ENCODE data around the gene KCNH2. TPM values are rescaled to one million over a fixed set of nuclear protein-coding genes. Genes with fewer than 3 reads are reported as not detected.

Gene KCNH2
- total RNA-seq, 2 experiments from 2014 or later = 5.8 to 7.5 TPM

DNA sequence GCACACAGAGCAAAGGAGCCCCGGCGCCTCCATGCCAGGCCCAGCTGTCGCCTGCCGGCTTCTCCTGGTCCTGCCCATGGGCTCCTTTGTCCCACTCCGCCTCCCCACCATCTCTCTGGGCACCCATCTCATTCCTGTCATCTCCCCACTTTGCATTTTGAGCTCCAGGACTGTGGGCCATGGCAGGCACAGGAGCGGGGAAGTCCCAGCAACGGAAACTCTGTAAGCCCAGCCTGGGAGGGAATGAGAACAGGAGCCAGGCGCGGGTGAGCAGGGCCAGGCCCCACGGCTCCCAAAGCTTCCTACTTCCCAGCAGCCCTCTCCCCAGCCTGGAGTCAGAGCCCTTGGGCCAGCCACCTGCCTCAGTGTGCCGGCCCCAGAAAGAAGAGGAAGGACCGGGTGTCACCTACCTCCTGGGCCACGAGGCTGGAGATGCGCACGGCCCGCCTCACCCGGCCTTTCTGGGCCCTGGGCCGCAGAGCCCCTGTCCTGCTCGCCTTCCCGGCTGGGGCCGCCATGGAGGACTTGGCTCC, 23.1 kb downstream of the KCNH2 start:
- H3K4me1 ChIP-seq (ENCODE audit: insufficient read depth, low read length, poor library complexity, severe bottlenecking) = peaks cover under 1% of the 10 kb centered on the region
- intact Hi-C loops (cut with micrococcal nuclease; ENCODE audit: unreplicated experiment) = no loop called here
- no peaks in the 10 kb centered on the region for H3K9me2 ChIP-seq (ENCODE audit: insufficient read depth, low read length)
- H3K79me2 ChIP-seq (ENCODE audit: insufficient read depth, low read depth, low read length) = no peaks in the 10 kb centered on the region
- ChIA-PET POLR2A (no interaction called here), CTCF (ENCODE audit: unreplicated experiment) (no interaction called here)
- H3K4me2 ChIP-seq (ENCODE audit: low read length) = no peak overlapping the region
- H3K4me3 ChIP-seq (ENCODE audit: low read depth, low read length, poor library complexity, severe bottlenecking) = no peak overlapping the region
- H2AFZ ChIP-seq (ENCODE audit: low read length) = no peak overlapping the region
- no peak for DNase-seq (ENCODE audit: low spot score)
- no peaks in the 10 kb centered on the region for H3K9me3 ChIP-seq (ENCODE audit: low read length)
- H3K27ac ChIP-seq (ENCODE audit: low read depth, low read length, poor library complexity, severe bottlenecking) = no peak overlapping the region
- no peaks in the 10 kb centered on the region for H4K20me1 ChIP-seq (ENCODE audit: insufficient read depth, low read length)
- TF ChIP-seq EZH2phosphoT487 (IDR thresholded peaks at IDR 0.05; ENCODE audit: borderline replicate concordance, low read depth, low read length) (no peak), CTCF (conservative IDR thresholded peaks at IDR 0.05; ENCODE audit: low read length) (no peak)
- no TSS peak for BruUV-seq (replicated peaks)
- H3K36me3 ChIP-seq (ENCODE audit: insufficient read depth, low read length) = no peaks in the 10 kb centered on the region

DNA sequence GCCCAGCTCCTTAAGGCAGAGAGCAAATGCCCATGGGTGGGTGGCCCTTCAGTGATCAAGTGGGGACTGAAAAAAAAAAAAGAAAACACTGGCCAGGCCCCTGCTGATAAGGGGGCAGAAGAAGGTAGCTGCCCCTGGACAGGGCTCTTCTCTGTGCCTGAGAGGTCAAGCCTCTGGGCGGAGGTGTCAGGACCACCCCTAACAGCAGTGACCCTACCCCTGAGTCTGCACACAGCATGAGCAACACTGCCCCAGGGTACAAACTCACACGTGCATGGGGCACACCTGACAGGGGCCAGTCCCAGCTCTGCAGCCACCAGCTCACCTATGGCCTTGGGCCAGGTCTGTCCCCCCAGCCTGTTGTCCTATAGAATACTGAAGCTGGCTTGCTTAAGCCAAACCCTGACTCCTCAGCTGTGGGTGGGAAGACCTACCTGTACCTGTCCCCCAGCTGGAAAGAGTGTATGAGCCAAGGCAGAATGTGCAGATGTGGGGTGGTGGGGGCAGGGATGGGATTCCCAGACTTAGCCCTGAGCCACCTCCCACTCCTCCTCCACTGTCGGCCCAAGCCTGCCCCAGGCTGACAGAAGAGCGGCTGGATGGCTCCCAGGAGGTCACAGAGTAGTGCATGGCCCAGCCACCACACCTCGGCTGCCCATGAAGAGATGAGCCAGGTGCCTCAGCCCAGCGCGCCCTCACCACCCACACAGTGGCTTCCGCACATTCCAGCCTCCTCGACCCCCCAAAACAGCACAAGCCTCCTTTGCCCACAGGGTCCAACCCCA, 23.7 kb downstream of the KCNH2 start:
- TF ChIP-seq EZH2phosphoT487 (IDR thresholded peaks at IDR 0.05; ENCODE audit: borderline replicate concordance, low read depth, low read length) (no peak), CTCF (conservative IDR thresholded peaks at IDR 0.05; ENCODE audit: low read length) (no peak)
- H3K9me2 ChIP-seq (ENCODE audit: insufficient read depth, low read length) = no peaks in the 10 kb centered on the region
- no peak overlapping the region for H3K27ac ChIP-seq (ENCODE audit: low read depth, low read length, poor library complexity, severe bottlenecking)
- no peaks in the 10 kb centered on the region for H3K36me3 ChIP-seq (ENCODE audit: insufficient read depth, low read length)
- no TSS peak for BruUV-seq (replicated peaks)
- no peak overlapping the region for H3K4me2 ChIP-seq (ENCODE audit: low read length)
- no peaks in the 10 kb centered on the region for H4K20me1 ChIP-seq (ENCODE audit: insufficient read depth, low read length)
- no peaks in the 10 kb centered on the region for H3K79me2 ChIP-seq (ENCODE audit: insufficient read depth, low read depth, low read length)
- H2AFZ ChIP-seq (ENCODE audit: low read length) = no peak overlapping the region
- peaks cover 7% of the 10 kb centered on the region for H3K4me1 ChIP-seq (ENCODE audit: insufficient read depth, low read length, poor library complexity, severe bottlenecking)
- ChIA-PET POLR2A (no interaction called here), CTCF (ENCODE audit: unreplicated experiment) (no interaction called here)
- H3K9me3 ChIP-seq (ENCODE audit: low read length) = no peaks in the 10 kb centered on the region
- intact Hi-C loops (cut with micrococcal nuclease; ENCODE audit: unreplicated experiment) = no loop called here
- no peak overlapping the region for H3K4me3 ChIP-seq (ENCODE audit: low read depth, low read length, poor library complexity, severe bottlenecking)
- DNase-seq (ENCODE audit: low spot score) = no peak
